IPS-15b (cell line): ENCODE results near the gene CDKL2.

Source experiments
- H3K27me3 ChIP-seq: one replicate; pipeline ENCODE4 v1.6.1; 2013; ENCODE audit warnings: low read length; ENCODE audit not compliant: control insufficient read depth, insufficient read depth
- H3K36me3 ChIP-seq: one replicate; pipeline ENCODE4 v1.6.1; 2013; ENCODE audit warnings: low read length; ENCODE audit not compliant: control insufficient read depth, insufficient read depth
- H3K4me1 ChIP-seq: one replicate; pipeline ENCODE4 v1.6.1; 2013; ENCODE audit warnings: mild to moderate bottlenecking, low read length; ENCODE audit not compliant: control insufficient read depth, insufficient read depth
- H3K4me3 ChIP-seq: one replicate; pipeline ENCODE4 v1.5.1; 2013; ENCODE audit warnings: low read depth, low read length
- H3K9ac ChIP-seq: one replicate; pipeline ENCODE4 v1.6.1; 2013; ENCODE audit warnings: low read depth, mild to moderate bottlenecking, low read length
- H3K9me3 ChIP-seq: one replicate; pipeline ENCODE4 v1.6.1; 2013; ENCODE audit warnings: mild to moderate bottlenecking, low read length; ENCODE audit not compliant: control insufficient read depth, insufficient read depth

Gene CDKL2

GRCh38 chr4:75593393-75593792, 36.9 kb downstream of the CDKL2 start:
- H3K27me3 ChIP-seq = no peaks in the 10 kb centered on the region
- H3K4me1 ChIP-seq = no peaks in the 10 kb centered on the region
- H3K9ac ChIP-seq = no peak overlapping the region
- no peaks in the 10 kb centered on the region for H3K36me3 ChIP-seq
- no peaks in the 10 kb centered on the region for H3K9me3 ChIP-seq
- no peak overlapping the region for H3K4me3 ChIP-seq

GRCh38 chr4:75584067-75584466, 46.3 kb downstream of the CDKL2 start:
- Histone ChIP-seq H3K9me3 (no peaks in the 10 kb centered on the region), H3K4me3 (no peak overlapping the region), H3K27me3 (no peaks in the 10 kb centered on the region), H3K9ac (no peak overlapping the region), H3K4me1 (no peaks in the 10 kb centered on the region), H3K36me3 (no peaks in the 10 kb centered on the region)

- H3K9ac ChIP-seq = no peak overlapping the region
- no peak overlapping the region for H3K4me3 ChIP-seq
- H3K9me3 ChIP-seq = peaks cover 4% of the 10 kb centered on the region
- H3K27me3 ChIP-seq = peaks cover 3% of the 10 kb centered on the region
- H3K4me1 ChIP-seq = no peaks in the 10 kb centered on the region
- no peaks in the 10 kb centered on the region for H3K36me3 ChIP-seq
Measured at GRCh38 chr4:75567725-75568124, 62.6 kb downstream of the CDKL2 start.

- Histone ChIP-seq H3K4me3 (no peak overlapping the region), H3K36me3 (no peaks in the 10 kb centered on the region), H3K27me3 (no peaks in the 10 kb centered on the region), H3K9me3 (peaks cover 4% of the 10 kb centered on the region), H3K9ac (no peak overlapping the region), H3K4me1 (no peaks in the 10 kb centered on the region)
Measured at GRCh38 chr4:75566911-75567310, 63.4 kb downstream of the CDKL2 start.

GRCh38 chr4:75565481-75565880, 64.8 kb downstream of the CDKL2 start:
- H3K4me3 ChIP-seq = no peak overlapping the region
- H3K27me3 ChIP-seq = no peaks in the 10 kb centered on the region
- H3K36me3 ChIP-seq = no peaks in the 10 kb centered on the region
- H3K9ac ChIP-seq = no peak overlapping the region
- no peaks in the 10 kb centered on the region for H3K4me1 ChIP-seq
- H3K9me3 ChIP-seq = peaks cover 4% of the 10 kb centered on the region

- Histone ChIP-seq H3K4me1 (no peaks in the 10 kb centered on the region), H3K4me3 (no peak overlapping the region), H3K9ac (no peak overlapping the region), H3K9me3 (peaks cover 4% of the 10 kb centered on the region), H3K36me3 (no peaks in the 10 kb centered on the region), H3K27me3 (no peaks in the 10 kb centered on the region)
Measured at GRCh38 chr4:75564023-75564422, 66.3 kb downstream of the CDKL2 start.

GRCh38 chr4:75561789-75562188, 68.5 kb downstream of the CDKL2 start:
- H3K4me3 ChIP-seq = no peak overlapping the region
- H3K36me3 ChIP-seq = no peaks in the 10 kb centered on the region
- H3K9ac ChIP-seq = no peak overlapping the region
- H3K27me3 ChIP-seq = no peaks in the 10 kb centered on the region
- no peaks in the 10 kb centered on the region for H3K9me3 ChIP-seq
- H3K4me1 ChIP-seq = no peaks in the 10 kb centered on the region

- no peak overlapping the region for H3K4me3 ChIP-seq
Measured at GRCh38 chr4:75557696-75558095, 72.6 kb downstream of the CDKL2 start.

GRCh38 chr4:75555294-75556164, 74.8 kb downstream of the CDKL2 start, which contains the start of gene ODAPH:
ODAPH (plus strand) TSS chr4:75556066; CDS start chr4:75556083, 17 bp downstream.
- no peak within 1 kb of the TSS for H3K4me3 ChIP-seq
- no peaks in the 10 kb centered on the region for H3K27me3 ChIP-seq
- no peaks in the 10 kb centered on the region for H3K9me3 ChIP-seq
- H3K36me3 ChIP-seq = no peaks in the 10 kb centered on the region
- H3K4me1 ChIP-seq = no peaks in the 10 kb centered on the region
- no peak within 1 kb of the TSS for H3K9ac ChIP-seq

More at GRCh38 chr4:75557696-75558095, 72.6 kb downstream of the CDKL2 start:
- Histone ChIP-seq H3K4me1 (no peaks in the 10 kb centered on the region), H3K9ac (no peak overlapping the region), H3K27me3 (no peaks in the 10 kb centered on the region), H3K36me3 (no peaks in the 10 kb centered on the region), H3K9me3 (no peaks in the 10 kb centered on the region)

GRCh38 chr4:75552452-75552851, 77.9 kb downstream of the CDKL2 start:
- Histone ChIP-seq H3K27me3 (no peaks in the 10 kb centered on the region), H3K9ac (no peak overlapping the region), H3K4me1 (no peaks in the 10 kb centered on the region), H3K9me3 (no peaks in the 10 kb centered on the region), H3K36me3 (no peaks in the 10 kb centered on the region), H3K4me3 (no peak overlapping the region)

- H3K9me3 ChIP-seq = no peaks in the 10 kb centered on the region
- no peak overlapping the region for H3K9ac ChIP-seq
- H3K4me1 ChIP-seq = no peaks in the 10 kb centered on the region
- no peak overlapping the region for H3K4me3 ChIP-seq
- H3K36me3 ChIP-seq = no peaks in the 10 kb centered on the region
- no peaks in the 10 kb centered on the region for H3K27me3 ChIP-seq
Measured at GRCh38 chr4:75549019-75549418, 81.3 kb downstream of the CDKL2 start.

- H3K9me3 ChIP-seq = no peaks in the 10 kb centered on the region
- no peak overlapping the region for H3K4me3 ChIP-seq
- no peak overlapping the region for H3K9ac ChIP-seq
- H3K4me1 ChIP-seq = no peaks in the 10 kb centered on the region
- no peaks in the 10 kb centered on the region for H3K36me3 ChIP-seq
- no peaks in the 10 kb centered on the region for H3K27me3 ChIP-seq
Measured at GRCh38 chr4:75547647-75548387, 82.5 kb downstream of the CDKL2 start.
